Transverse colon (tissue), 4 donors: ENCODE measurements around the gene PTBP1.

Source experiments
- POLR2A ChIP-seq: fragments of 450-650 bp; IDR thresholded peaks from one replicate; pipeline ENCODE4 v1.6.1; 2016; ENCODE audit warnings: antibody characterized with exemption, mild to moderate bottlenecking, moderate library complexity
- POLR2AphosphoS5 ChIP-seq, 3 donors: sonication (generic); formaldehyde crosslinking; IDR thresholded peaks; one replicate each; pipeline ENCODE4 v1.6.1; 2016; ENCODE audit warnings: antibody characterized with exemption in 3 of 3
- TF ChIP-seq, protein P1 (sequence below), 5 experiments: fragments of 200-600 bp in 3 of 5; fragments of 450-650 bp in 2 of 5; sonication (generic) in 3 of 5; IDR thresholded peaks; 1 replicate in 2 of 5; 2 replicates in 3 of 5; pipeline ENCODE4 v1.5.1; 2016 to 2017; ENCODE audit warnings: antibody characterized with exemption in 5 of 5, inconsistent platforms in 3 of 5, mild to moderate bottlenecking in 2 of 5, moderate library complexity in 1 of 5

DNA sequence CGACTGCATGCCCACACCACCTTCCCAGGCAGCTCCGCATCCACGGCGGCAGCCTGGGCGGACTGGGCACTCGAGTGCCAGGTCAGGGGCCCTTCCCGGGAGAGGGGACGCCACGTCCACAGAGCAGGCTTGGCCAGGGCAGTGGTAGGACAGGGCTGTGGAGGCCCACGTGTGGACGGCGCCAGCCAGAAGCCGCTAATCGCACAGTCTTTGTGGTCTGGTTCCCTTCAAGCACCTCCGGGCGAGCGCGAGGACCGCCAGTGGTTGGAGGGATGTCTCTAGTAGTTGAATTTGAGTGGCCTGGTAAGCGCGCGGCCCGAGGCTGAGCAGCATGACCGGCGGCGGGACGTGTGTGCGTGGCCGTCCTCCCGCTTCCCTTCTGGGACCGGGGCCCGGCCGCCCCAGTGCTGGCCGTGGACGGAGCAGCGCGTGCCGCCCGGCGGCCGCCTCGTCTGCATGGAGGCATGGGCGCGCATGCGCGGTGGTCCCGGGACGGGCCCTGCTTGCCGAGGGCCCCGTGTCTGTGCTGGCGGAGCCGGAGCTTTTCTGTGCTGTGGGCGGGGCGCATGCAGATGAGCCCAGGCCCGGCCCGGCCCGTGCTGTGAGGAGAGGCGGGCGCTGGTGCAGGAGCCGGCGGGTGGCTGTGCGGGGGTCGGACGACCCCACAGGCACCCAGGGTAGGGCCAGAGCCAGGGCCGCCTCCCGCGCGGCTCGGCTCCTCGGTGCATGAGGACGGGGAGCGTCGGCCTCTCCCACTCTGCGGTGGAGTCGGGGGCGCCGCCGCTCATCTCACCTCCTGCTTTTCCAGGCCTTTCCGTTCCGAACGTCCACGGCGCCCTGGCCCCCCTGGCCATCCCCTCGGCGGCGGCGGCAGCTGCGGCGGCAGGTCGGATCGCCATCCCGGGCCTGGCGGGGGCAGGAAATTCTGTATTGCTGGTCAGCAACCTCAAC is 8.6 kb downstream of the PTBP1 start:
- no peak for TF ChIP-seq POLR2A
- TF ChIP-seq, protein P1, sequence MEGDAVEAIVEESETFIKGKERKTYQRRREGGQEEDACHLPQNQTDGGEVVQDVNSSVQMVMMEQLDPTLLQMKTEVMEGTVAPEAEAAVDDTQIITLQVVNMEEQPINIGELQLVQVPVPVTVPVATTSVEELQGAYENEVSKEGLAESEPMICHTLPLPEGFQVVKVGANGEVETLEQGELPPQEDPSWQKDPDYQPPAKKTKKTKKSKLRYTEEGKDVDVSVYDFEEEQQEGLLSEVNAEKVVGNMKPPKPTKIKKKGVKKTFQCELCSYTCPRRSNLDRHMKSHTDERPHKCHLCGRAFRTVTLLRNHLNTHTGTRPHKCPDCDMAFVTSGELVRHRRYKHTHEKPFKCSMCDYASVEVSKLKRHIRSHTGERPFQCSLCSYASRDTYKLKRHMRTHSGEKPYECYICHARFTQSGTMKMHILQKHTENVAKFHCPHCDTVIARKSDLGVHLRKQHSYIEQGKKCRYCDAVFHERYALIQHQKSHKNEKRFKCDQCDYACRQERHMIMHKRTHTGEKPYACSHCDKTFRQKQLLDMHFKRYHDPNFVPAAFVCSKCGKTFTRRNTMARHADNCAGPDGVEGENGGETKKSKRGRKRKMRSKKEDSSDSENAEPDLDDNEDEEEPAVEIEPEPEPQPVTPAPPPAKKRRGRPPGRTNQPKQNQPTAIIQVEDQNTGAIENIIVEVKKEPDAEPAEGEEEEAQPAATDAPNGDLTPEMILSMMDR (IDR thresholded peaks at IDR 0.05), result no peak
- no peak for TF ChIP-seq POLR2AphosphoS5 (IDR thresholded peaks at IDR 0.05)
